Transverse colon (tissue), 4 donors: Measurements from ENCODE around the gene RSF1. TPM values are rescaled to one million over a fixed set of nuclear protein-coding genes. Genes with fewer than 3 reads are reported as not detected.
A peak's percentile ranks its signal among the peaks of the same experiment; 100 is the strongest.
"Not testable (repeated sequence)": the region's sequence is repeated elsewhere in the genome, so short reads cannot be mapped to it uniquely, and the experiment has no call there.

Experiments used
- DNase-seq: peaks from one replicate; pipeline ENCODE4 v3.0.0-alpha.2; 2019
- H3K27ac ChIP-seq, 4 donors: fragments of 200-600 bp; sonication (generic); 2 replicates each; pipeline ENCODE4 v1.5.1; 2016 to 2018; ENCODE audit warnings: inconsistent platforms in 4 of 4
- H3K27me3 ChIP-seq: fragments of 200-600 bp; sonication (generic); 2 replicates; pipeline ENCODE4 v1.5.1; 2017; ENCODE audit warnings: inconsistent platforms
- H3K36me3 ChIP-seq, 4 donors: fragments of 200-600 bp; sonication (generic); 2 replicates each; pipeline ENCODE4 v1.5.1; 2017 to 2019; ENCODE audit warnings: inconsistent platforms in 4 of 4
- H3K4me1 ChIP-seq, 4 donors: fragments of 200-600 bp; sonication (generic); 2 replicates each; pipeline ENCODE4 v1.5.1; 2017 to 2020; ENCODE audit warnings: inconsistent platforms in 4 of 4
- H3K4me3 ChIP-seq, 4 donors: fragments of 200-600 bp; sonication (generic); 1 replicate in 1 of 4; 2 replicates in 3 of 4; pipeline versions ENCODE4 v1.5.1 to v1.6.1; 2017 to 2019; ENCODE audit warnings: inconsistent platforms in 4 of 4
- H3K9me3 ChIP-seq, 2 donors: fragments of 200-600 bp; sonication (generic); 2 replicates each; pipeline ENCODE4 v1.5.1; 2017 to 2019; ENCODE audit warnings: inconsistent platforms in 2 of 2
- CTCF ChIP-seq, 5 experiments: fragments of 200-600 bp in 3 of 5; fragments of 450-650 bp in 2 of 5; sonication (generic) in 3 of 5; IDR thresholded peaks; 1 replicate in 2 of 5; 2 replicates in 3 of 5; pipeline ENCODE4 v1.5.1; 2016 to 2017; ENCODE audit warnings: antibody characterized with exemption in 5 of 5, inconsistent platforms in 3 of 5, mild to moderate bottlenecking in 2 of 5, moderate library complexity in 1 of 5
- EP300 ChIP-seq: sonication (generic); formaldehyde crosslinking; IDR thresholded peaks from one replicate; pipeline ENCODE4 v1.6.1; 2017; ENCODE audit warnings: antibody characterized with exemption, low read depth
- POLR2A ChIP-seq: fragments of 450-650 bp; IDR thresholded peaks from one replicate; pipeline ENCODE4 v1.6.1; 2016; ENCODE audit warnings: antibody characterized with exemption, mild to moderate bottlenecking, moderate library complexity
- POLR2AphosphoS5 ChIP-seq, 3 donors: sonication (generic); formaldehyde crosslinking; IDR thresholded peaks; one replicate each; pipeline ENCODE4 v1.6.1; 2016; ENCODE audit warnings: antibody characterized with exemption in 3 of 3
- WGBS, 2 donors: methylation state at CpG; one replicate each; pipeline ENCODE4 v1.1.5; 2018; ENCODE audit warnings: low coverage in 1 of 2; 5-methylcytosine and 5-hydroxymethylcytosine counted together
- in situ Hi-C, 4 donors: fragments of 200-750 bp; cut with MboI; loops; one replicate each; pipeline versions ENCODE4 v1.15.0 to v1.15.1; 2017; ENCODE audit warnings: low sequenced_read_pairs in 3 of 4, low pct_ligation_motif_present in 1 of 4, low pct_unique_long_range_greater_than_20kb in 1 of 4
- intact Hi-C: fragments of 100-400 bp; cut with DNase I; formaldehyde crosslinking; loops from one replicate; pipeline ENCODE4 v1.15.1; 2023; ENCODE audit warnings: low total_unique reads
- total RNA-seq, 4 donors: library from RNA; depleted of rRNA; stranded (reverse); fragments of >200 nt; gene quantifications; one replicate each; pipeline ENCODE4 v1.1.0, GENCODE V29; 2016

Gene RSF1
- 10 to 100 TPM; 45.6 to 72.8 (median 58.1) TPM for total RNA-seq

GRCh38 chr11:77820565-77821348, at the start of gene RSF1, which contains the start of gene AAMDC:
RSF1 (minus strand) TSS chr11:77820722; CDS start chr11:77820714, 8 bp downstream.
AAMDC (plus strand) TSS chr11:77821144; CDS start chr11:77842497, 21,353 bp downstream.
- peaks cover 8 to 51% (median 16%) of the 10 kb centered on the region in 4 donors for H3K4me1 ChIP-seq
- TF ChIP-seq CTCF (IDR thresholded peaks at IDR 0.05) = peak; percentile 51 to 77 (median 66)
- peak; percentile 74 for TF ChIP-seq POLR2A
- TF ChIP-seq EP300 = no peak
- TF ChIP-seq POLR2AphosphoS5 (IDR thresholded peaks at IDR 0.05) = peak; percentile 86 to 94 (median 88)
- whole genome bisulfite sequencing, 2 donors = 0 to 1% methylated on average over 8 to 54 of the region's 64 CpGs
- in situ Hi-C loops (loop anchor here in 1 of 4 donors (10.0 kb wide), 1 partner anchor 174 kb away; the partner anchor contains the start of gene INTS4), intact Hi-C loops (no loop called here)
- peak within 1 kb of the TSS; percentile 95 to 100 (median 100) for H3K4me3 ChIP-seq
- H3K9me3 ChIP-seq = no peaks in the 10 kb centered on the region
- H3K36me3 ChIP-seq = no peaks in the 10 kb centered on the region
- peak; percentile 99 for DNase-seq
- H3K27ac ChIP-seq = peak within 1 kb of the TSS; percentile 96 to 99 (median 98)
- H3K27me3 ChIP-seq = no peaks in the 10 kb centered on the region

- Histone ChIP-seq H3K27ac (no peak overlapping the region), H3K36me3 (peaks cover 0 to 37% (median 6%) of the 10 kb centered on the region in 4 donors)
Observed at GRCh38 chr11:77868744-77869143, 48.2 kb upstream of the RSF1 start.

GRCh38 chr11:77866336-77866735, 45.8 kb upstream of the RSF1 start:
- no peak for DNase-seq
- intact Hi-C loops (no loop called here), in situ Hi-C loops (no loop called here)
- TF ChIP-seq POLR2AphosphoS5 (IDR thresholded peaks at IDR 0.05) (no peak), CTCF (IDR thresholded peaks at IDR 0.05) (no peak), POLR2A (no peak), EP300 (no peak)
- Histone ChIP-seq H3K27me3 (no peaks in the 10 kb centered on the region), H3K27ac (no peak overlapping the region), H3K9me3 (no peaks in the 10 kb centered on the region), H3K4me3 (no peak overlapping the region), H3K4me1 (no peaks in the 10 kb centered on the region), H3K36me3 (peaks cover 0 to 16% (median under 1%) of the 10 kb centered on the region in 4 donors)
- 100% methylated on average over 1 of the region's 1 CpG for WGBS, 2 donors

More at GRCh38 chr11:77868744-77869143, 48.2 kb upstream of the RSF1 start:
- TF ChIP-seq POLR2AphosphoS5 (IDR thresholded peaks at IDR 0.05) = no peak
- no peak for TF ChIP-seq EP300
- TF ChIP-seq POLR2A = no peak
- no peak for TF ChIP-seq CTCF (IDR thresholded peaks at IDR 0.05)
- no peaks in the 10 kb centered on the region for H3K9me3 ChIP-seq
- 92 to 97% methylated on average over 2 to 4 of the region's 4 CpGs for WGBS, 2 donors
- intact Hi-C loops (no loop called here), in situ Hi-C loops (no loop called here)
- no peaks in the 10 kb centered on the region for H3K4me1 ChIP-seq
- DNase-seq = no peak
- no peak overlapping the region for H3K4me3 ChIP-seq
- no peaks in the 10 kb centered on the region for H3K27me3 ChIP-seq

GRCh38 chr11:77865805-77866204, 45.3 kb upstream of the RSF1 start:
- Histone ChIP-seq H3K36me3 (peaks cover 0 to 11% (median 0%) of the 10 kb centered on the region in 4 donors), H3K4me1 (no peaks in the 10 kb centered on the region), H3K27me3 (no peaks in the 10 kb centered on the region), H3K4me3 (no peak overlapping the region), H3K9me3 (no peaks in the 10 kb centered on the region), H3K27ac (no peak overlapping the region)
- intact Hi-C loops (no loop called here), in situ Hi-C loops (no loop called here)
- TF ChIP-seq EP300 (no peak), CTCF (IDR thresholded peaks at IDR 0.05) (no peak), POLR2AphosphoS5 (IDR thresholded peaks at IDR 0.05) (no peak), POLR2A (no peak)
- 93% methylated on average over 1 of the region's 1 CpG; no CpG with 5 or more reads in 1 of the 2 donors for WGBS, 2 donors
- DNase-seq = no peak

- H3K4me3 ChIP-seq, intact Hi-C loops, H3K27me3 ChIP-seq, in situ Hi-C loops, H3K9me3 ChIP-seq, H3K27ac ChIP-seq, DNase-seq, H3K4me1 ChIP-seq, H3K36me3 ChIP-seq: not testable (repeated sequence)
- whole genome bisulfite sequencing, 2 donors = 95 to 98% methylated on average over 5 to 10 of the region's 10 CpGs
Observed at GRCh38 chr11:77861444-77861843, 40.9 kb upstream of the RSF1 start.

GRCh38 chr11:77857906-77858457, 37.5 kb upstream of the RSF1 start:
- WGBS, 2 donors = 91 to 93% methylated on average over 7 to 10 of the region's 10 CpGs
- peaks cover 0 to 21% (median 7%) of the 10 kb centered on the region in 4 donors for H3K36me3 ChIP-seq
- H3K27ac ChIP-seq, H3K4me1 ChIP-seq, in situ Hi-C loops, DNase-seq, H3K27me3 ChIP-seq, H3K4me3 ChIP-seq, intact Hi-C loops: not testable (repeated sequence)
- H3K9me3 ChIP-seq = peaks cover 10% of the 10 kb centered on the region in 2 donors
